ENCODE data around the gene TNFRSF13B. TPM values are rescaled to one million over a fixed set of nuclear protein-coding genes. Genes with fewer than 3 reads are reported as not detected.

TNFRSF13B gene
- total RNA-seq, 1 experiment from 2014 or later, result not detected

GRCh38 chr17:16989953-16990860 lies 18.3 kb upstream of the TNFRSF13B start:
- no peak for TF ChIP-seq CTCF (conservative IDR thresholded peaks at IDR 0.05)
- TF ChIP-seq EZH2 (IDR thresholded peaks at IDR 0.05; ENCODE audit: low read depth), result no peak
- Histone ChIP-seq H3K4me1 (replicated peaks; ENCODE audit: insufficient read depth) (peaks cover 19% of the 10 kb centered on the region), H3K4me2 (no peak overlapping the region), H3K79me2 (ENCODE audit: low read depth) (no peaks in the 10 kb centered on the region), H2AFZ (no peak overlapping the region), H3F3A (ENCODE audit: insufficient read depth, low read depth) (peaks cover 12% of the 10 kb centered on the region; the same call in 1 of the 2 replicates), H3K27me3 (ENCODE audit: insufficient read depth, low read depth) (no peaks in the 10 kb centered on the region), H3K4me3 (no peak overlapping the region), H3K27ac (no peak overlapping the region), H3K36me3 (ENCODE audit: low read depth) (no peaks in the 10 kb centered on the region), H3K9me3 (ENCODE audit: insufficient read depth, low read depth) (peaks cover 3% of the 10 kb centered on the region; the same call in 1 of the 2 replicates), H3K9me2 (ENCODE audit: insufficient read depth) (no peaks in the 10 kb centered on the region), H4K20me1 (ENCODE audit: insufficient read depth) (no peaks in the 10 kb centered on the region)
- no peak for DNase-seq
- ChIA-PET CTCF (interaction anchor here (0.5 to 0.9 kb wide), 3 partner anchors 91 to 776 kb away, joined by 3 to 10 read pairs (median 4); no protein-coding TSS in a partner anchor), POLR2A (ENCODE audit: unreplicated experiment) (interaction anchor here (0.6 kb wide), 1 partner anchor 10 kb away, joined by 3 read pairs; no protein-coding TSS in a partner anchor)
- intact Hi-C loops (cut with micrococcal nuclease; ENCODE audit: unreplicated experiment), result loop anchor here (2.0 to 5.0 kb wide), 2 partner anchors 73 to 453 kb away; no protein-coding TSS in a partner anchor
- BruUV-seq (replicated peaks), result no TSS peak

- intact Hi-C loops (cut with micrococcal nuclease; ENCODE audit: unreplicated experiment), result no loop called here
- CTCF ChIA-PET, result interaction anchor here (0.6 to 0.8 kb wide), 2 partner anchors 19 to 22 kb away, joined by 3 to 8 read pairs; no protein-coding TSS in a partner anchor
Measured at GRCh38 chr17:16989230-16989952, 17.5 kb upstream of the TNFRSF13B start.

More at GRCh38 chr17:16989230-16989952, 17.5 kb upstream of the TNFRSF13B start:
- H3F3A ChIP-seq (ENCODE audit: insufficient read depth, low read depth), result peaks cover 12% of the 10 kb centered on the region; the same call in 1 of the 2 replicates
- TF ChIP-seq EZH2 (IDR thresholded peaks at IDR 0.05; ENCODE audit: low read depth), result no peak
- no peak for TF ChIP-seq CTCF (conservative IDR thresholded peaks at IDR 0.05)
- DNase-seq, result no peak
- POLR2A ChIA-PET (ENCODE audit: unreplicated experiment), result interaction anchor here (0.6 kb wide), 1 partner anchor 357 kb away, joined by 3 read pairs; no protein-coding TSS in a partner anchor
- H4K20me1 ChIP-seq (ENCODE audit: insufficient read depth), result no peaks in the 10 kb centered on the region
- H3K4me2 ChIP-seq, result no peak overlapping the region
- H3K36me3 ChIP-seq (ENCODE audit: low read depth), result no peaks in the 10 kb centered on the region
- no peaks in the 10 kb centered on the region for H3K27me3 ChIP-seq (ENCODE audit: insufficient read depth, low read depth)
- no peaks in the 10 kb centered on the region for H3K9me2 ChIP-seq (ENCODE audit: insufficient read depth)
- peaks cover 19% of the 10 kb centered on the region for H3K4me1 ChIP-seq (replicated peaks; ENCODE audit: insufficient read depth)
- BruUV-seq (replicated peaks), result no TSS peak
- no peak overlapping the region for H2AFZ ChIP-seq
- peaks cover 3% of the 10 kb centered on the region; the same call in 1 of the 2 replicates for H3K9me3 ChIP-seq (ENCODE audit: insufficient read depth, low read depth)
- no peaks in the 10 kb centered on the region for H3K79me2 ChIP-seq (ENCODE audit: low read depth)
- H3K4me3 ChIP-seq, result no peak overlapping the region
- H3K27ac ChIP-seq, result no peak overlapping the region
